ENCODE results near the gene COPZ2.

COPZ2 gene

GRCh38 chr17:48053758-48054237 is 16.2 kb upstream of the COPZ2 start:
- H3K4me3 ChIP-seq (ENCODE audit: low read depth, low read length): no peak overlapping the region
- no peak for DNase-seq (ENCODE audit: low read depth)
- no peak for TF ChIP-seq MAX (IDR thresholded peaks at IDR 0.05; ENCODE audit: low read depth, low read length)
- no peak for TF ChIP-seq MYC (IDR thresholded peaks at IDR 0.05; ENCODE audit: low read depth, low read length)
- TF ChIP-seq POLR2A (IDR thresholded peaks at IDR 0.05; ENCODE audit: extremely low read depth, insufficient read length): no peak
- TF ChIP-seq, protein P1, sequence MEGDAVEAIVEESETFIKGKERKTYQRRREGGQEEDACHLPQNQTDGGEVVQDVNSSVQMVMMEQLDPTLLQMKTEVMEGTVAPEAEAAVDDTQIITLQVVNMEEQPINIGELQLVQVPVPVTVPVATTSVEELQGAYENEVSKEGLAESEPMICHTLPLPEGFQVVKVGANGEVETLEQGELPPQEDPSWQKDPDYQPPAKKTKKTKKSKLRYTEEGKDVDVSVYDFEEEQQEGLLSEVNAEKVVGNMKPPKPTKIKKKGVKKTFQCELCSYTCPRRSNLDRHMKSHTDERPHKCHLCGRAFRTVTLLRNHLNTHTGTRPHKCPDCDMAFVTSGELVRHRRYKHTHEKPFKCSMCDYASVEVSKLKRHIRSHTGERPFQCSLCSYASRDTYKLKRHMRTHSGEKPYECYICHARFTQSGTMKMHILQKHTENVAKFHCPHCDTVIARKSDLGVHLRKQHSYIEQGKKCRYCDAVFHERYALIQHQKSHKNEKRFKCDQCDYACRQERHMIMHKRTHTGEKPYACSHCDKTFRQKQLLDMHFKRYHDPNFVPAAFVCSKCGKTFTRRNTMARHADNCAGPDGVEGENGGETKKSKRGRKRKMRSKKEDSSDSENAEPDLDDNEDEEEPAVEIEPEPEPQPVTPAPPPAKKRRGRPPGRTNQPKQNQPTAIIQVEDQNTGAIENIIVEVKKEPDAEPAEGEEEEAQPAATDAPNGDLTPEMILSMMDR (IDR thresholded peaks at IDR 0.05; ENCODE audit: low read depth, low read length): no peak

DNA sequence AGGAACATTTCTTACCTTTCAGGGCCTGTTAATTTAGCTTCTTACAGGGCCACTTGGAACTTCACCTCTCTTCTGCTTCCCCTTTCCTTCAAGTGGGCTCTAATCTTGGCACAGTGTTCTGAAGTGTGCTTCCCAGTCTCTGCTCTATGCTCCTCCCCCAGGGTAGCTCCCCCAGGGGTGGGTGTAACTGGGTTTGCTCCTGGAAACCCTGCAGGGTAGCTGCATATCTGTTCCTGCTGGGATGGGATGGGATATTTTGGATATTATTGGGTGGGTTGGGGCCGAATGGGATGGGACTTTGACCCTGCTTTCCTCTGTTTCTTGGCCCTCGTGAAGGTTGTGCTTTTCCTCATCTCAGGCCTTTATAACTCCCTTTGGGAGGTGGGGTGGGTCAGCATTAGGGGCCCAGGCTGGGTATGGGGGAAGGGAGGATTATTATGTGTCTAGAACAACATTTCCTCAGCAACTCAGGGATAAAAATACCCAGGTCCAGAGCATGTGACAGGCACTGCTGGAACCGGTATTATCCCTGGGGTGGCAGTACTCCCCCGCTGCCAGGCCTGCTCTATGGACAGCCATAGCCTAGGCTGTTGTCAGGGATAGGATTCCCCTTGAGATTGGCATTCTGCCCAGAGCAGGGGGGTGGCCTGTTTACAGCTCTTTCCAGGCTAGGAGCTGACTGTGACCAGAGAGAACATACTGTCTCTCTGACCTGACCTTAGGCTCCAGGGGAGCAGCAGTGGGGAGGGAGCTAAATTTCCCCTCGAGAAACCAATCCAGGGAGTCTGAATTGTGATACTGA is 15.6 kb upstream of the COPZ2 start:
- peak overlapping the region; percentile 17 for H3K4me3 ChIP-seq (ENCODE audit: low read depth, low read length)
- no peak for TF ChIP-seq MYC (IDR thresholded peaks at IDR 0.05; ENCODE audit: low read depth, low read length)
- no peak for TF ChIP-seq POLR2A (IDR thresholded peaks at IDR 0.05; ENCODE audit: extremely low read depth, insufficient read length)
- no peak for TF ChIP-seq MAX (IDR thresholded peaks at IDR 0.05; ENCODE audit: low read depth, low read length)
- TF ChIP-seq, protein P1 (IDR thresholded peaks at IDR 0.05; ENCODE audit: low read depth, low read length): no peak
- DNase-seq (ENCODE audit: low read depth): no peak

DNA sequence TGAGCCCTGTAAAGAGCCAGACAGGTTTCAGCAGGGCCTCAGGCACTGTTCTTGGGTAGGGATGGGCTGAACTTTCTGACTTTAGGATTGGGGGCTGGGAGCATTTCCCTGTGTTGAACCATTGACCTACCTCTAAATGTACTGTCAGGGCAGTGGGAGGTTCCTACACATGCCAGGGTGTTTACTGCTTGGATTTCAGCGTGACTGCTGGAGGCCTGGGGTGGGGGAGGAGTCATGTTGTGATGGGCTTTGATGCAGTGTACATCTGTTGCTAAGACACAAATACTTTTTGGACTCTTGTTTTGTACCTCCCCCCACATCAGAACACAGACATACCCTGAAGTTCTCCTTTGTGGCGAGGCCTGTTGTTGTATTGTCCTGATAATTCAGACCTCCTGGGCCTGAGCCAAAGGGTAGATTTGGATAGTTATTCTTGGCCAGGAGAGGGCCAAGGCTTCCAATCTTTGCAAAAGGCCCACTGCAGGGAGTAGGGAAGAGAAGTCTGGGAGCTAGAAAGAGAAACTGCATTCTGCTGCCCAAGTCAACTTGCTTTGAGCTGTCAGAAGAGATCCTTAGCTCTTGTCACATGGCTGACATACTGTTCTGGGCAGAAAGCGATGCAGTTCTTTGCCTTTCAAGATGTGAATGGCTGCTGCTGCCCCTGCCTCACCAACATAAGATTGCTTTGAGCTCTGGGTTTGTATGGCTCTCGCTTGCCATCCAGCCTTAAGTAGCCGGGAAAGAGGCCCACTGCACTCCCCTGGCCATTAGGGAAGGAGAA is 14.3 kb upstream of the COPZ2 start:
- DNase-seq (ENCODE audit: low read depth): peak; percentile 19
- peak overlapping the region; percentile 17 for H3K4me3 ChIP-seq (ENCODE audit: low read depth, low read length)
- TF ChIP-seq, protein P1 (IDR thresholded peaks at IDR 0.05; ENCODE audit: low read depth, low read length): no peak
- TF ChIP-seq POLR2A (IDR thresholded peaks at IDR 0.05; ENCODE audit: extremely low read depth, insufficient read length): no peak
- TF ChIP-seq MAX (IDR thresholded peaks at IDR 0.05; ENCODE audit: low read depth, low read length): no peak
- TF ChIP-seq MYC (IDR thresholded peaks at IDR 0.05; ENCODE audit: low read depth, low read length): no peak

- no peak for DNase-seq (ENCODE audit: low read depth)
- no peak overlapping the region for H3K4me3 ChIP-seq (ENCODE audit: low read depth, low read length)
- TF ChIP-seq, protein P1 (IDR thresholded peaks at IDR 0.05; ENCODE audit: low read depth, low read length): no peak
- no peak for TF ChIP-seq MAX (IDR thresholded peaks at IDR 0.05; ENCODE audit: low read depth, low read length)
- TF ChIP-seq MYC (IDR thresholded peaks at IDR 0.05; ENCODE audit: low read depth, low read length): no peak
- TF ChIP-seq POLR2A (IDR thresholded peaks at IDR 0.05; ENCODE audit: extremely low read depth, insufficient read length): no peak
Observed at GRCh38 chr17:48051283-48051682, 13.7 kb upstream of the COPZ2 start.

- peak; percentile 60 for TF ChIP-seq POLR2A (IDR thresholded peaks at IDR 0.05; ENCODE audit: extremely low read depth, insufficient read length)
- TF ChIP-seq, protein P1 (IDR thresholded peaks at IDR 0.05; ENCODE audit: low read depth, low read length): no peak
- peak; percentile 51 for TF ChIP-seq MYC (IDR thresholded peaks at IDR 0.05; ENCODE audit: low read depth, low read length)
- TF ChIP-seq MAX (IDR thresholded peaks at IDR 0.05; ENCODE audit: low read depth, low read length): peak; percentile 14; the same call in 1 of the 2 replicates
- DNase-seq (ENCODE audit: low read depth): peak; percentile 94
- H3K4me3 ChIP-seq (ENCODE audit: low read depth, low read length): peak overlapping the region; percentile 94
Observed at GRCh38 chr17:48048384-48049126, 11.0 kb upstream of the COPZ2 start.
